ENCODE results near the gene ENDOU. TPM values are rescaled to one million over a fixed set of nuclear protein-coding genes. Genes with fewer than 3 reads are reported as not detected.

The ENDOU gene
- total RNA-seq, 3 donors from 2014 or later = 0.98 to 1.4 (median 1.0) TPM

DNA sequence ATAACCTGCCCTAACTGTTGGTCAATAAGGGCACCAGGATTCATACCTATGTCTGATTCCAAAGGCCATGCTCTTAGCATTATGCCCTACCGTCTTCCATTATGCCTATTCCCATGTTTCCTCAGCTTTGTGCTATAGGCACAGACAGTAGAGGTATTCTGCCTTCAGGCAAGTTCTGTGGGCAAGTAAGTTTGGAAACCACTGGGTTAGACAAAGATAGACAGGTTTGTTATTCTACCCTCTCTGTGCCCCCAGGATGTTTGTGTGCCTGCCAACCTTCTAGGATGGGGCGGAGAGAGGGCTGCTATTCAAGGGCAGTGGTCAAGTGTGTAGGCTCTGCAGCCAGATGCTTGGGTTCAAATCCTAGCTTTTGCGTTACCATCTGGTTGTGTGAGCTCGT lies 28.8 kb upstream of the ENDOU start:
- Histone ChIP-seq H3K4me1 (peaks cover 24 to 27% of the 10 kb centered on the region in 2 donors), H3K9me3 (no peaks in the 10 kb centered on the region), H3K4me3 (peak overlapping the region; percentile 3 to 70 (median 60)), H3K27ac (peak overlapping the region; percentile 88 to 95), H3K27me3 (no peaks in the 10 kb centered on the region), H3K36me3 (no peaks in the 10 kb centered on the region)
- no peak for DNase-seq (ENCODE audit: low spot score in 2 of 2)
- intact Hi-C loops (cut with DNase I; ENCODE audit: low total_unique reads) = no loop called here
- TF ChIP-seq POLR2AphosphoS5 (IDR thresholded peaks at IDR 0.05) (no peak), POLR2A (IDR thresholded peaks at IDR 0.05) (no peak)
- TF ChIP-seq, protein P1, sequence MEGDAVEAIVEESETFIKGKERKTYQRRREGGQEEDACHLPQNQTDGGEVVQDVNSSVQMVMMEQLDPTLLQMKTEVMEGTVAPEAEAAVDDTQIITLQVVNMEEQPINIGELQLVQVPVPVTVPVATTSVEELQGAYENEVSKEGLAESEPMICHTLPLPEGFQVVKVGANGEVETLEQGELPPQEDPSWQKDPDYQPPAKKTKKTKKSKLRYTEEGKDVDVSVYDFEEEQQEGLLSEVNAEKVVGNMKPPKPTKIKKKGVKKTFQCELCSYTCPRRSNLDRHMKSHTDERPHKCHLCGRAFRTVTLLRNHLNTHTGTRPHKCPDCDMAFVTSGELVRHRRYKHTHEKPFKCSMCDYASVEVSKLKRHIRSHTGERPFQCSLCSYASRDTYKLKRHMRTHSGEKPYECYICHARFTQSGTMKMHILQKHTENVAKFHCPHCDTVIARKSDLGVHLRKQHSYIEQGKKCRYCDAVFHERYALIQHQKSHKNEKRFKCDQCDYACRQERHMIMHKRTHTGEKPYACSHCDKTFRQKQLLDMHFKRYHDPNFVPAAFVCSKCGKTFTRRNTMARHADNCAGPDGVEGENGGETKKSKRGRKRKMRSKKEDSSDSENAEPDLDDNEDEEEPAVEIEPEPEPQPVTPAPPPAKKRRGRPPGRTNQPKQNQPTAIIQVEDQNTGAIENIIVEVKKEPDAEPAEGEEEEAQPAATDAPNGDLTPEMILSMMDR (IDR thresholded peaks at IDR 0.05) = no peak

DNA sequence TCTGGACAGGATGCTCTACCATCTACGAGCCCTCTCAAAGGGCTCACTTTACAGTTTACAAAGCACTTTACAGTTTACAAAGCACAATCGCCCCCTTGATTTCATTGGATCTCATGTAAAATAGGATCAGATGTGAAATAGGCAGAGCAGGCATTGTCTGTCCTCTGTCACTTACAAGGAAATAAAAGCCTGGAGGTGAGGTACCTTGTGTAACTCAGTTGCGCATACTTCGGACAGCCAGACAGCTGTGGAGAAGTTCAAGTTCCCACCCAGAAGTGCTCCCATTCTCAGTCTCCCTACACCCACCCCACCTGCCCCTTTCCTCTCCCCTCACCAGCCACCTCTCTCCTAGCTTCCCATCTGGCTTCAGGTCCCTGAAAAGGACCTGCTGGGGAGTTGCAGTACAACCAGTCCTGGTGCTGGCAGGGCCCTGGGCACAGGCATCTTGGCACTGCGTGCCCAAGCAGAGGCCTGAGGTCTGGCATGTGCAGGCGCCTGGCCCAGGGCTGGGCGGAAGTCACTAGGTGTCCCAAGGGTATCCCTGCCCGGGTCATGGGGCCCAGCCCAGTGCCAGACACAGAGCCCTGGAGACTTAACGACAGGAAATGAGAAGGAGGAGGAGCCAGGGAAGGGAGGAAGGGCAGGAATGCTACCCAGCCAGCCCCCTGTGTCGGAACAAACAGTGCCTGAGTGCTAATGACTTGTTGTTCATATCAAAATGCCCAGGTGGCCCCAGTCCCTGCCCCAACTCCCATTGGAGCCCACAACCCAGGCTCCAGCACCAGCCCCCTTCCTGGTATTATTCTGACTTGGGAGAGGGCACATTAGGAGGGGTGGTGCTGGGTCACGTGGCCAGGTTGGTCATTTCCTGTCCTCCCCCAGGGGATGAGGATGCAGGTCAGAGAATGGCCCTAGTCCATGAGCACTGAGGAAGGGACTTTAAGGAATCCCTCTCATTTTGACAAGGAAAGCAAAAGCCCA lies 28.0 kb upstream of the ENDOU start:
- TF ChIP-seq POLR2AphosphoS5 (IDR thresholded peaks at IDR 0.05) (peak; percentile 81 to 87 (median 83)), POLR2A (IDR thresholded peaks at IDR 0.05) (no peak)
- TF ChIP-seq, protein P1 (IDR thresholded peaks at IDR 0.05) = peak; percentile 30 to 65 (median 45)
- intact Hi-C loops (cut with DNase I; ENCODE audit: low total_unique reads) = no loop called here
- H3K27me3 ChIP-seq = no peaks in the 10 kb centered on the region
- H3K4me1 ChIP-seq = peaks cover 21 to 27% of the 10 kb centered on the region in 2 donors
- H3K9me3 ChIP-seq = no peaks in the 10 kb centered on the region
- peak; percentile 85 to 98 for DNase-seq (ENCODE audit: low spot score in 2 of 2)
- no peaks in the 10 kb centered on the region for H3K36me3 ChIP-seq
- H3K27ac ChIP-seq = peak overlapping the region; percentile 88 to 95
- peak overlapping the region in 1 of 3 donors; percentile 70 for H3K4me3 ChIP-seq

DNA sequence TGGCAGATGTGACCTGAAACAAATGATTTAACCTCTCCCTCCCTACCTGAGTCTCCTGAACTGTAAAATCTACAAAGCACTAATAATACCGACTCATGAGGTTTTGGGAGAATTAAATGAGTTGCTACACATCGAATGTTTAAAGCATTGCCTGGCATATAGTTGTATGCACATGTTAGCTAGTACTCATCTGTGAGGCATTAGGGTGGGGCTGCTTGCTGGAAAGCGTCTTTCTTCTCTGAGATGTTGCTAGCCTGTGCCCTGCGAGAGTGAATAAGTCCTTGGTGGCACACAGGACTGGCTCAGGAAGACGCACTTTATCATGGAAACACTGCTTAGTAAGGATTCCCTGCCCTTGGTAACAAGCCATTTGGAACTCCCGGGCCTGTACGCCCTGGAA lies 27.3 kb upstream of the ENDOU start:
- DNase-seq (ENCODE audit: low spot score in 2 of 2) = no peak
- intact Hi-C loops (cut with DNase I; ENCODE audit: low total_unique reads) = no loop called here
- H3K4me3 ChIP-seq = peak overlapping the region in 1 of 3 donors; percentile 36
- no peaks in the 10 kb centered on the region for H3K9me3 ChIP-seq
- TF ChIP-seq, protein P1 (IDR thresholded peaks at IDR 0.05) = no peak
- TF ChIP-seq POLR2A (IDR thresholded peaks at IDR 0.05) (no peak), POLR2AphosphoS5 (IDR thresholded peaks at IDR 0.05) (no peak)
- H3K4me1 ChIP-seq = peaks cover 16 to 27% of the 10 kb centered on the region in 2 donors
- no peaks in the 10 kb centered on the region for H3K27me3 ChIP-seq
- H3K36me3 ChIP-seq = no peaks in the 10 kb centered on the region
- H3K27ac ChIP-seq = peak overlapping the region; percentile 88 to 95

DNA sequence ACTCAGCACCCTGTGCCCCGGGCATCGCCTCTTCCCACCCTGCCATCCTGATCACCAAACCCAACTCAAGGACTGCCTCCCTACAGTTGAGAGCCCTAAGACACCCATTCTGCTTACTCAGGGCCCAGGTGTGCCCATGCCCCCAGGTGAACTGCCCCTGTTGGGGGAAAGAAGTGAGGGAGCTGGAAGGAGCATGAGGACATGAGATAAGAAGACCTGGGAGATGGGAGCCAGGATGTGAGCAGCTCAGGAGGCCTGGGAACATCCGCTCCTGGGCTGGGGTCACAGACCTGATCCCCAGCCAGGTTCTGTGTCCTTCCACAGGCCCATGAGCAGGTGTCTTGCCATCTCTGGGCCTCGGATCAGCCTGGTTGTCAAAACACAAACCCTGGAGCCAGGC lies 26.8 kb upstream of the ENDOU start:
- no peaks in the 10 kb centered on the region for H3K27me3 ChIP-seq
- no peaks in the 10 kb centered on the region for H3K9me3 ChIP-seq
- H3K36me3 ChIP-seq = no peaks in the 10 kb centered on the region
- peaks cover 16 to 27% of the 10 kb centered on the region in 2 donors for H3K4me1 ChIP-seq
- peak overlapping the region; percentile 88 to 95 for H3K27ac ChIP-seq
- TF ChIP-seq, protein P1 (IDR thresholded peaks at IDR 0.05) = no peak
- no peak for TF ChIP-seq POLR2AphosphoS5 (IDR thresholded peaks at IDR 0.05)
- no peak for TF ChIP-seq POLR2A (IDR thresholded peaks at IDR 0.05)
- intact Hi-C loops (cut with DNase I; ENCODE audit: low total_unique reads) = no loop called here
- no peak overlapping the region for H3K4me3 ChIP-seq
- DNase-seq (ENCODE audit: low spot score in 2 of 2) = no peak

DNA sequence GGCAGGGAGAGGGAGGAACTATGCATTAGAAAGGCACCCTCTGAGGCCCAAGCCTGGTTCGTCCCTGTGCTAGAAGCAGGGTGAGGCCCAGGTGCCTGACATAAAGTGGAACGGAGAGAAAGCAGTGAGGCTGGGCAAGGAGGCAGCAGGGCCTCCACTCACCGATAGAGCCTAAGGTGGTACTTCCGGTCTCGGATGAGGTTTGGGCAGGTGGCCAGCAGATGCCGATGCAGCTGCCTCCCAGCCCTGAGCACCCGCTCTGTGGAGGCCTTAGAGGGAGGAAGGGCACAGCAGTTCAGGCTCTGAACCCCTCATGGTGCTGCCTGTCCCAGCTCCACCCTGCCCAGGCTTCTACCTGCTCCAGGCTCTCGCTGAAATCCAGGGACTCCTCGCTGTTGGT lies 26.3 kb upstream of the ENDOU start:
- Histone ChIP-seq H3K27ac (peak overlapping the region in 1 of 2 donors; percentile 95), H3K4me1 (peaks cover 16 to 27% of the 10 kb centered on the region in 2 donors), H3K27me3 (no peaks in the 10 kb centered on the region), H3K4me3 (no peak overlapping the region), H3K36me3 (no peaks in the 10 kb centered on the region), H3K9me3 (no peaks in the 10 kb centered on the region)
- intact Hi-C loops (cut with DNase I; ENCODE audit: low total_unique reads) = no loop called here
- TF ChIP-seq, protein P1 (IDR thresholded peaks at IDR 0.05) = no peak
- TF ChIP-seq POLR2A (IDR thresholded peaks at IDR 0.05) (no peak), POLR2AphosphoS5 (IDR thresholded peaks at IDR 0.05) (no peak)
- DNase-seq (ENCODE audit: low spot score in 2 of 2) = no peak
